NOMO-1 treated with DMSO at 0.1 percent for 48 hours (cell line): ENCODE measurements around the gene PSME2.

Experiments
- DNase-seq: peaks from one replicate; lab custom pipeline; 2025; ENCODE audit not compliant: unreplicated experiment; lab: John Stamatoyannopoulos, UW

Gene PSME2

GRCh38 chr14:24156840-24157239 is 10.4 kb upstream of the PSME2 start:
- DNase-seq, result no peak

- DNase-seq, result no peak
Measured at GRCh38 chr14:24155100-24155499, 8.7 kb upstream of the PSME2 start.

GRCh38 chr14:24151404-24152080 is 5.1 kb upstream of the PSME2 start:
- DNase-seq, result no peak

- no peak for DNase-seq
Measured at GRCh38 chr14:24150993-24151392, 4.6 kb upstream of the PSME2 start.

GRCh38 chr14:24150567-24150966 is 4.2 kb upstream of the PSME2 start:
- DNase-seq, result no peak

GRCh38 chr14:24150061-24150460 is 3.7 kb upstream of the PSME2 start:
- DNase-seq, result no peak

GRCh38 chr14:24149302-24149969 is 3.0 kb upstream of the PSME2 start:
- no peak for DNase-seq

- DNase-seq, result no peak
Measured at GRCh38 chr14:24147761-24148428, 1.5 kb upstream of the PSME2 start.

GRCh38 chr14:24146978-24147760 is 759 bp upstream of the PSME2 start, which contains the start of gene RNF31:
Gene RNF31 (plus strand): TSS chr14:24147498. CDS start chr14:24147699, 201 bp downstream.
- peak; percentile 100 for DNase-seq

- DNase-seq, result peak; percentile 15
Measured at GRCh38 chr14:24145690-24146452, 539 bp downstream of the PSME2 start.

GRCh38 chr14:24145219-24145618 is 1.2 kb downstream of the PSME2 start:
- no peak for DNase-seq

- DNase-seq, result no peak
Measured at GRCh38 chr14:24144451-24144850, 2.0 kb downstream of the PSME2 start.

GRCh38 chr14:24143511-24143910 is 2.9 kb downstream of the PSME2 start:
- no peak for DNase-seq

- DNase-seq, result peak; percentile 99
Measured at GRCh38 chr14:24141097-24141880, 5.1 kb downstream of the PSME2 start, which contains the start of gene EMC9. Gene EMC9 (minus strand): TSS chr14:24141591. CDS start chr14:24141304, 287 bp downstream.

- no peak for DNase-seq
Measured at GRCh38 chr14:24139272-24139934, 7.0 kb downstream of the PSME2 start.

GRCh38 chr14:24138396-24139271 is 7.8 kb downstream of the PSME2 start:
- DNase-seq, result no peak

GRCh38 chr14:24137529-24138395 is 8.6 kb downstream of the PSME2 start:
- DNase-seq, result no peak
